NCI-H510A treated with DMSO at 0.1 percent for 48 hours (cell line): ENCODE measurements around the gene TUBGCP5.

Source experiments
- DNase-seq: peaks from one replicate; lab custom pipeline; 2025; lab: John Stamatoyannopoulos, UW

The TUBGCP5 gene

GRCh38 chr15:22952796-22953579, 86.4 kb downstream of the TUBGCP5 start:
- no peak for DNase-seq

DNA sequence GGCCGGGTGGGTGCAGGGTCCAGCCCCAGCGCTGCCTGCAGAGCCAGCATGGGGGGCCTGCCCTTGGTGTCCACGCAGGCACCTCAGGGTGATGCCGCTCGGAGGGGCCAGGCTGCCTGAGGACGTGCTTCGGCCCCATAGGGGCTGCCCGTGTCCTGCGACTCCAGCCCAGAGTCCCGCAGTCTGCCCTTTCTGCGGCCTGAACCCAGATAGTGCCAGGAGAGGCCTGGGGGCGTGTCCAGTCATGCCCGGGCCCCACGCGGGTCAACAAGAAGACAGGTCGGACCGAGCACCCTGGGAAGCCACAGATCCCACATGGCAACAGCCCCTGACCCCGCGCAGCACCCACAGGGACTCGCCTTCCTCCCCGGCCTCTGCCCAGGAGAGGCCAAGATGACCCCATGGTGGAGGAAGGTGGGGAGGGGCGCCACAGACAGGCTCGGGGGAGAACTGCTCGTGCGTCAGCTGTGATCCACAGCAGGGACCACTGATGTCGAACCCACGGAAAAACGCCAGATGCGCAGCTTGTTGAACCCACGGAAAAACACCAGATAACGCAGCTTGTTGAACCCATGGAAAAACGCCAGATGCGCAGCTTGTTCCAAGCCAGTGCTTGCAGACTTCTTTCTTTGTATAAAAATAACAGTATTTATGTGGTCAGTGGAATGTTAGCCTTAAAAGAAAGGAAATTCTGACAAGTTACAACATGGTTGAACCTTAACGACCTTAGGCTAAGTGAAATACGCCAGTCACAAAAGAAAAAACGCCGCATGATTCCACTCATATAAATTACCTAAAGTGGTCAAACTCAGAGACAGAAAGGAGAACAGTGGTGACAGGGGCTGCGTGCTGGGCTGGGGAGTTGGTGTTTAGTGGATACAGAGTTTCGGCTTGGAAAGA, 87.7 kb downstream of the TUBGCP5 start:
- no peak for DNase-seq

DNA sequence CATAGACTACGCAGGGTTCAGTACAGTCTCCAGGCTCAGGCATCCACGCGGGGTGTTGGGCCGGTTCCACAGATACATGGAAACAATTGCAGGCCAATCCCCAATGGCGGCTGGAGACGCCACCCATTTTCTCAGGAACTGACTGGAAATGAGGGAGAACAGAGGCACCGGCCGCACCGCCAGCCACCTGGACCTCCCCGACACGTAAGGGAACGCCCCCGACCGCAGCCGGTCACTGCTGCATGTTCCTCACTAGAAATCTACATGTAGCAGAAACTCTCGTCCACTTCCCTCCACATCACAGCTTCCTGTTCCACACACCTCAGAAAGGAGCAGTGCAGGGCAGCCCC, 88.4 kb downstream of the TUBGCP5 start:
- no peak for DNase-seq

GRCh38 chr15:22950256-22950990, 88.9 kb downstream of the TUBGCP5 start:
- no peak for DNase-seq
